ENCODE data around the gene DENND11.

DENND11 gene

GRCh38 chr7:141737118-141737835, 35.3 kb upstream of the DENND11 start:
- Histone ChIP-seq H3K27ac (peak overlapping the region; percentile 80 to 84), H3K4me3 (peak overlapping the region; percentile 88)
- TF ChIP-seq, protein P1, sequence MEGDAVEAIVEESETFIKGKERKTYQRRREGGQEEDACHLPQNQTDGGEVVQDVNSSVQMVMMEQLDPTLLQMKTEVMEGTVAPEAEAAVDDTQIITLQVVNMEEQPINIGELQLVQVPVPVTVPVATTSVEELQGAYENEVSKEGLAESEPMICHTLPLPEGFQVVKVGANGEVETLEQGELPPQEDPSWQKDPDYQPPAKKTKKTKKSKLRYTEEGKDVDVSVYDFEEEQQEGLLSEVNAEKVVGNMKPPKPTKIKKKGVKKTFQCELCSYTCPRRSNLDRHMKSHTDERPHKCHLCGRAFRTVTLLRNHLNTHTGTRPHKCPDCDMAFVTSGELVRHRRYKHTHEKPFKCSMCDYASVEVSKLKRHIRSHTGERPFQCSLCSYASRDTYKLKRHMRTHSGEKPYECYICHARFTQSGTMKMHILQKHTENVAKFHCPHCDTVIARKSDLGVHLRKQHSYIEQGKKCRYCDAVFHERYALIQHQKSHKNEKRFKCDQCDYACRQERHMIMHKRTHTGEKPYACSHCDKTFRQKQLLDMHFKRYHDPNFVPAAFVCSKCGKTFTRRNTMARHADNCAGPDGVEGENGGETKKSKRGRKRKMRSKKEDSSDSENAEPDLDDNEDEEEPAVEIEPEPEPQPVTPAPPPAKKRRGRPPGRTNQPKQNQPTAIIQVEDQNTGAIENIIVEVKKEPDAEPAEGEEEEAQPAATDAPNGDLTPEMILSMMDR (IDR thresholded peaks at IDR 0.05): no peak
- DNase-seq (ENCODE audit: low spot score): no peak

DNA sequence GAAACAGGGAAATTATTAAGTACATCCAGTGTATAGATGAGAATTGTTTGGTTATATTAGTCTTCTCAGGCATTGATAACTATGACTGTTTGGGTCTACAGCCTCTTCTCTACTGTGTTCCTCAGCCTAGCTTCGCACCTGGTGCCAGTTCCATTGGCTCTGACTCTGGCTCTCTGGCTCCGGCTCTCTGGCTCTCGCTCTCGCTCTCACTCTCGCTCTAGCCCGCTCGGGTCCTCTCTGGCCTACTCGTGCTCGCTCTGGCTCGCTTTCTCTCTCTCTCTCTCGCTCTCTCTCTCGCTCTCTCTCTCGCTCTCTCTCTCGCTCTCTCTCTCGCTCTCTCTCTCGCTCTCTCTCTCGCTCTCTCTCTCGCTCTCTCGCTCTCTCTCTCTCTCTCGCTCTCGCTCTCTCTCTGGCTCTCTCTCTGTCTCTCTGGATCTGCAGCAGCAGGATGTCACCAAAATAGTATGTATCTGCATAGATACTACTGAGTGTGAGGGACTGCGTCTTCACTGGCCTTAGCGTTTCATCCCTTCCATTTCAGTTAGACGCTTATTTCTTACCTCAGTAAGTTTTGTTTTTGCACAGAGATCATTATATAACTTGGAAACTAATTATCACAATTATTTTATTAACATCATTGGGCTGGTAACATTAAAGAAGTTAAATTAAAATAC, 29.6 kb upstream of the DENND11 start:
- no peak for DNase-seq (ENCODE audit: low spot score)

DNA sequence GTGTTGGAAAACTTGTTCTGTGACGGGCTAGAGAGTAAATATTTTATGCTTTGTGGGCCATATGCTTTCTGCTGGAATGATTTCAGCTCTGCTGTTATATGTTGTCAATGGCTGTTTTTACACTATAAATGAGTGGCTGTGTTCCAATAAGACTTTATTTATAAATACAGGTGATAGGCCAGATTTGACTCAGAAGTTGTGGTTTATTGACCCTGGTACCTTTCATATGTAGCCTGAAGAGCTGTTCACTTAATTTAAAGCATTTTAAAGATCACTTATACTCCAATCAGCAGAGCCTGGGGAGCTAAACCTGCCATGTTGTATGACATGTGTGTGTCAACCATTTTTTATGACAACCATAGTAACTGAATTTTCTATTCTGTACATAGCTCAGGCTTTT, 27.1 kb upstream of the DENND11 start:
- Histone ChIP-seq H3K27ac (no peak overlapping the region), H3K4me3 (no peak overlapping the region)
- TF ChIP-seq, protein P1 (IDR thresholded peaks at IDR 0.05): no peak
- no peak for DNase-seq (ENCODE audit: low spot score)

More for the DNA sequence above, 29.6 kb upstream of the DENND11 start:
- TF ChIP-seq, protein P1 (IDR thresholded peaks at IDR 0.05): peak; percentile 41
- no peak overlapping the region for H3K4me3 ChIP-seq
- no peak overlapping the region for H3K27ac ChIP-seq

DNA sequence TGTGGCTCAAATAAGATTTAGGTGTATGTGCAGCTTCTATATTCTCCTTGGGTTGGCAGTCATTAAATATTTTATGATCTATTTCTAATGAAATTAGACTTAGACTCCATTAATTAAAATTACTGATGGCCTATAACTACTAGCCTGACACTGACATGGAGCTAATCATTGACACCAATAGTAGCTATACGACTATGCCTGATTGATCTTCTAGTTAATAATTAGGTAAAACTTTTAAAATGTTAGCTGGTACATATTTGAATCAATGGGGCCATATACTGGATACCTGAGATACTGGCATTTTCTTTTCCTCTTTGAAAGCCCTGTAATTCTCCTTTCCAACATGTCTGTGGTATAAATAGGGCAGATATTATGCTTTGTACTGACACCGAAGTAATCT, 20.6 kb upstream of the DENND11 start:
- DNase-seq (ENCODE audit: low spot score): no peak
- no peak overlapping the region for H3K4me3 ChIP-seq
- no peak overlapping the region for H3K27ac ChIP-seq
- TF ChIP-seq, protein P1 (IDR thresholded peaks at IDR 0.05): no peak

- TF ChIP-seq, protein P1 (IDR thresholded peaks at IDR 0.05): no peak
- H3K27ac ChIP-seq: no peak overlapping the region
- H3K4me3 ChIP-seq: no peak overlapping the region
- no peak for DNase-seq (ENCODE audit: low spot score)
Observed at GRCh38 chr7:141717450-141717849, 15.5 kb upstream of the DENND11 start.

DNA sequence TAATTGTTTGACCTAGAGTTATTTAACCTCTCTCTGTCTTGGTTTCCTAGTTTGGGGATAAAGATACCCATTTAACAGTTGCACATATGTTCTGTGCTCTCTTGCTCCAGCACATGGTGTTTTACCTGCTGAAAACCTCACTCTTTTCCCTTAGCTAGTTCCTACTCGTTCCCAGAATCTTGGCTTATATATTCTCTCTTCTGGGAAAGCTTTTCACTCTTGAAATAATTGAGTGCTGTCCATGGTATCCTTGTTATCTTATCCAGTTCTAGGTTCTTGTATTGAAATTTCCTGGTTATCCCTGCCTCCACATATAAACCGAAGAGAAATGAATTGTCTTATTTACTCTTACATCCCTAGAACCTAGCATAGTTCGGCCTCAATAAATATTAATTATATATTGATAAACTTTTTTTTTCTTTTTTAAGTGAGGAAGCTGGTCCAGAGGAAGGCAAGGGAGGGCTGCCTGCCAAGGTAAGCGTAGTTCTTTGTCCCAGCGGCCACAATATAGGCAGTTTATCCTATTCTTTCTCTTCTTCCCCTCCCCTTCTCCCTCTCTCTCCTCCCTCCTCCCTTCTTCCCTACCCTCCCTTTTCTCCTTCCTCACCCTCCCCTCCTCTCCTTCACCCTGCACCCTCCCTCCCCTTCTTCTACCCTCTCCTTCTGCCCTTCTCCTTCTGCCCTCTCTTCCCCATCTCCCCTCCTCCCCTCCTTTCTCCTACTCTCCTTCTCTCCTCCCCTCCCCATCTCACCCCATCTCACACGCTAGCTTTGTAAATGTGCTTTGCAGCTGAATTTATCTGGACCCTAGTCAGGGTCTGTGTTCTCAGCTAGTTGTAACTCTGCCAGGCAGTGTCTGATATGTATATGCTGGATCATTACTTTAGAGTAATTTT, 14.1 kb upstream of the DENND11 start:
- TF ChIP-seq, protein P1 (IDR thresholded peaks at IDR 0.05): no peak
- DNase-seq (ENCODE audit: low spot score): no peak
- Histone ChIP-seq H3K27ac (no peak overlapping the region), H3K4me3 (no peak overlapping the region)

Data from coronary artery (tissue), 2 donors.